ENCODE measurements around the gene CLDN14. TPM values are rescaled to one million over a fixed set of nuclear protein-coding genes. Genes with fewer than 3 reads are reported as not detected.

CLDN14 gene
- total RNA-seq, 1 experiment from 2014 or later = 8.9 TPM

- ChIA-PET CTCF (no interaction called here), POLR2A (ENCODE audit: unreplicated experiment) (no interaction called here)
These were observed 31.0 kb upstream of the CLDN14 start for GRCh38 chr21:36510911-36511310.

GRCh38 chr21:36509973-36510664 lies 30.2 kb upstream of the CLDN14 start:
- H3K4me2 ChIP-seq (ENCODE audit: low read length) = peak overlapping the region; percentile 70
- H3K27ac ChIP-seq (ENCODE audit: low read length) = peak overlapping the region; percentile 69
- ChIA-PET POLR2A (ENCODE audit: unreplicated experiment) (no interaction called here), CTCF (interaction anchor here (0.6 kb wide), 1 partner anchor 92 kb away, joined by 4 read pairs; no protein-coding TSS in a partner anchor)
- no peak for ATAC-seq
- H3F3A ChIP-seq (ENCODE audit: low read length, unreplicated experiment) = peaks cover 7% of the 10 kb centered on the region
- no peaks in the 10 kb centered on the region for H4K20me1 ChIP-seq (ENCODE audit: low read length)
- TF ChIP-seq EZH2phosphoT487 (IDR thresholded peaks at IDR 0.05; ENCODE audit: borderline replicate concordance, low read length) (no peak), CTCF (conservative IDR thresholded peaks at IDR 0.05; ENCODE audit: low read depth, low read length) (no peak), EZH2 (IDR thresholded peaks at IDR 0.05; ENCODE audit: low read length, unreplicated experiment) (no peak)
- H3K4me1 ChIP-seq (ENCODE audit: insufficient read depth, low read length) = peaks cover 45% of the 10 kb centered on the region
- H3K4me3 ChIP-seq (ENCODE audit: low read length) = peak overlapping the region; percentile 20; the same call in 1 of the 2 replicates
- H3K36me3 ChIP-seq (ENCODE audit: low read depth, low read length) = no peaks in the 10 kb centered on the region
- peak; percentile 93 for DNase-seq
- no peaks in the 10 kb centered on the region for H3K27me3 ChIP-seq (ENCODE audit: low read length)
- peak overlapping the region; percentile 5; the same call in 1 of the 2 replicates for H3K9ac ChIP-seq (ENCODE audit: low read length)
- intact Hi-C loops (cut with micrococcal nuclease) = loop anchor here (10.0 kb wide), 1 partner anchor 155 kb away; no protein-coding TSS in a partner anchor
- no peaks in the 10 kb centered on the region for H3K9me2 ChIP-seq (replicated peaks; ENCODE audit: low read length)
- H3K79me2 ChIP-seq (ENCODE audit: low read length) = no peaks in the 10 kb centered on the region
- no peaks in the 10 kb centered on the region for H3K9me3 ChIP-seq (ENCODE audit: low read length)
- BruUV-seq (replicated peaks) = no TSS peak
- H2AFZ ChIP-seq (ENCODE audit: low read length) = peak overlapping the region; percentile 16; the same call in 1 of the 2 replicates

More at GRCh38 chr21:36510911-36511310, 31.0 kb upstream of the CLDN14 start:
- Histone ChIP-seq H3K79me2 (ENCODE audit: low read length) (no peaks in the 10 kb centered on the region), H3K36me3 (ENCODE audit: low read depth, low read length) (no peaks in the 10 kb centered on the region), H3K9me2 (replicated peaks; ENCODE audit: low read length) (no peaks in the 10 kb centered on the region), H3K9me3 (ENCODE audit: low read length) (no peaks in the 10 kb centered on the region), H3K9ac (ENCODE audit: low read length) (peak overlapping the region; percentile 5; the same call in 1 of the 2 replicates), H4K20me1 (ENCODE audit: low read length) (no peaks in the 10 kb centered on the region), H3K4me2 (ENCODE audit: low read length) (peak overlapping the region; percentile 70; the same call in 1 of the 2 replicates), H2AFZ (ENCODE audit: low read length) (peak overlapping the region; percentile 16), H3K27me3 (ENCODE audit: low read length) (no peaks in the 10 kb centered on the region), H3K27ac (ENCODE audit: low read length) (peak overlapping the region; percentile 69), H3K4me3 (ENCODE audit: low read length) (no peak overlapping the region), H3F3A (ENCODE audit: low read length, unreplicated experiment) (peaks cover 7% of the 10 kb centered on the region), H3K4me1 (ENCODE audit: insufficient read depth, low read length) (peaks cover 45% of the 10 kb centered on the region)
- no TSS peak for BruUV-seq (replicated peaks)
- no peak for TF ChIP-seq EZH2phosphoT487 (IDR thresholded peaks at IDR 0.05; ENCODE audit: borderline replicate concordance, low read length)
- TF ChIP-seq EZH2 (IDR thresholded peaks at IDR 0.05; ENCODE audit: low read length, unreplicated experiment) = no peak
- TF ChIP-seq CTCF (conservative IDR thresholded peaks at IDR 0.05; ENCODE audit: low read depth, low read length) = no peak
- DNase-seq (no peak), ATAC-seq (no peak)
- intact Hi-C loops (cut with micrococcal nuclease) = no loop called here

- no peaks in the 10 kb centered on the region for H4K20me1 ChIP-seq (ENCODE audit: low read length)
- no peak overlapping the region for H3K4me3 ChIP-seq (ENCODE audit: low read length)
- no TSS peak for BruUV-seq (replicated peaks)
These were observed 29.0 kb upstream of the CLDN14 start for GRCh38 chr21:36508948-36509347.

More at GRCh38 chr21:36508948-36509347, 29.0 kb upstream of the CLDN14 start:
- H3K9me3 ChIP-seq (ENCODE audit: low read length) = no peaks in the 10 kb centered on the region
- H3K9ac ChIP-seq (ENCODE audit: low read length) = no peak overlapping the region
- peak; percentile 71 for ATAC-seq
- peaks cover 7% of the 10 kb centered on the region for H3F3A ChIP-seq (ENCODE audit: low read length, unreplicated experiment)
- no peaks in the 10 kb centered on the region for H3K27me3 ChIP-seq (ENCODE audit: low read length)
- peak; percentile 36 for DNase-seq
- peak overlapping the region; percentile 35 for H3K4me2 ChIP-seq (ENCODE audit: low read length)
- TF ChIP-seq EZH2 (IDR thresholded peaks at IDR 0.05; ENCODE audit: low read length, unreplicated experiment) (no peak), EZH2phosphoT487 (IDR thresholded peaks at IDR 0.05; ENCODE audit: borderline replicate concordance, low read length) (no peak), CTCF (conservative IDR thresholded peaks at IDR 0.05; ENCODE audit: low read depth, low read length) (no peak)
- intact Hi-C loops (cut with micrococcal nuclease) = loop anchor here (10.0 kb wide), 1 partner anchor 156 kb away; no protein-coding TSS in a partner anchor
- CTCF ChIA-PET = interaction anchor here (0.6 kb wide), 1 partner anchor 124 kb away, joined by 3 read pairs; the partner anchor contains the start of gene CHAF1B
- POLR2A ChIA-PET (ENCODE audit: unreplicated experiment) = no interaction called here
- no peaks in the 10 kb centered on the region for H3K79me2 ChIP-seq (ENCODE audit: low read length)
- no peaks in the 10 kb centered on the region for H3K9me2 ChIP-seq (replicated peaks; ENCODE audit: low read length)
- H3K4me1 ChIP-seq (ENCODE audit: insufficient read depth, low read length) = peaks cover 50% of the 10 kb centered on the region
- H2AFZ ChIP-seq (ENCODE audit: low read length) = peak overlapping the region; percentile 55
- no peaks in the 10 kb centered on the region for H3K36me3 ChIP-seq (ENCODE audit: low read depth, low read length)
- H3K27ac ChIP-seq (ENCODE audit: low read length) = peak overlapping the region; percentile 69
